ENCODE results near the gene CCDC33. TPM values are rescaled to one million over a fixed set of nuclear protein-coding genes. Genes with fewer than 3 reads are reported as not detected.

The CCDC33 gene
- total and polyA plus RNA-seq, 10 of the 15 experiments (the other 5 are each of a cell fraction or from before 2014, with no cell fraction given), result 0.57 to 5.8 (median 4.3) TPM

DNA sequence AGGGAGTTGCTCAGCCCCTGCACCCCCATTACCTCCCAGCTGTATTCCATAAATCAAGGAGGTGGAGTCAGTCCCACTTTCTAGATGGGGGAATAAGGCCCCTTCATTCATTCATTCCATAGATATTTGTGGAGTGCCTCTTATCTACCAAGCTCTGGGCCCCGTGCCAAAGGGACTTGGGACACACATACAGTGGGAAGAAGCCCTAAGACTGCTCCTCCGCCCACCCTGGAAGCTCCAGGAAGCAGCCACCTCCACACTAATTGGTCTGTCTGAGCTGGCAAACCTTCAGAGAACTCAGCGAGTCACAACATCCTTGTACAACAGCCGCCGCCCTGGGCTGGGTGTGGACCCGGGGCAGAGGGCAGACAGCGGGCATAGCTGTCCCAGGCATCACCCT is 40.0 kb upstream of the CCDC33 start:
- H2AFZ ChIP-seq (ENCODE audit: control insufficient read depth, low read depth, low read length), result no peak overlapping the region
- intact Hi-C loops (cut with micrococcal nuclease; ENCODE audit: unreplicated experiment), result no loop called here
- POLR2A ChIA-PET, result no interaction called here
- no peaks in the 10 kb centered on the region for H3K27me3 ChIP-seq (replicated peaks in 1 of 2; ENCODE audit: control insufficient read depth in 2 of 2, insufficient read depth in 2 of 2, low read length in 1 of 2)
- no peaks in the 10 kb centered on the region for H3K9me3 ChIP-seq (replicated peaks; ENCODE audit: control insufficient read depth, insufficient read depth, low read length)
- ATAC-seq (no peak), FAIRE-seq (no peak), DNase-seq (ENCODE audit: low read depth, low spot score) (no peak)
- no peak overlapping the region for H3K27ac ChIP-seq (ENCODE audit: control insufficient read depth, insufficient read depth)
- TF ChIP-seq ZNF24 (IDR thresholded peaks at IDR 0.05) (no peak), KAT2A (conservative IDR thresholded peaks at IDR 0.05; ENCODE audit: control insufficient read depth, low read depth, low read length) (no peak), JUND (IDR thresholded peaks at IDR 0.05; ENCODE audit: low read depth, low read length) (no peak), POU2F2 (IDR thresholded peaks at IDR 0.05; ENCODE audit: borderline replicate concordance, low read depth, low read length) (no peak), NR2F1 (conservative IDR thresholded peaks at IDR 0.05) (no peak), SMARCA5 (IDR thresholded peaks at IDR 0.05) (no peak), PML (IDR thresholded peaks at IDR 0.05; ENCODE audit: low read length) (no peak)
- TF ChIP-seq, protein P1, sequence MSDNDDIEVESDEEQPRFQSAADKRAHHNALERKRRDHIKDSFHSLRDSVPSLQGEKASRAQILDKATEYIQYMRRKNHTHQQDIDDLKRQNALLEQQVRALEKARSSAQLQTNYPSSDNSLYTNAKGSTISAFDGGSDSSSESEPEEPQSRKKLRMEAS (IDR thresholded peaks at IDR 0.05; ENCODE audit: low read depth, low read length), result no peak
- no TSS peak for BruUV-seq (replicated peaks)
- in situ Hi-C loops (cut with MboI), result no loop called here
- 53% methylated on average over 7 of the region's 7 CpGs for WGBS (ENCODE audit: insufficient coverage, insufficient replicate concordance, low lambda C conversion rate, missing lambda C conversion rate)
- H3K36me3 ChIP-seq (ENCODE audit: control insufficient read depth in 2 of 2, insufficient read depth in 2 of 2, low read length in 1 of 2), result no peaks in the 10 kb centered on the region
- H3K4me3 ChIP-seq, result no peak overlapping the region
- H3K4me1 ChIP-seq (ENCODE audit: control insufficient read depth, insufficient read depth, low read length), result peaks cover 25% of the 10 kb centered on the region
- no peak overlapping the region for H3K9ac ChIP-seq (ENCODE audit: control insufficient read depth, insufficient read depth, low read length)
- H4K20me1 ChIP-seq (ENCODE audit: control insufficient read depth, insufficient read depth), result no peaks in the 10 kb centered on the region
- SMC1A ChIA-PET (ENCODE audit: uncharacterized antibody, unreplicated experiment), result interaction anchor here (0.5 to 1.0 kb wide), 3 partner anchors 37 to 322 kb away, joined by 3 to 4 read pairs (median 3); no protein-coding TSS in a partner anchor
- CTCF ChIA-PET, result no interaction called here
- H3K79me2 ChIP-seq (ENCODE audit: control insufficient read depth, insufficient read depth, low read length), result no peaks in the 10 kb centered on the region
- RAD21 ChIA-PET (ENCODE audit: unreplicated experiment), result no interaction called here
- no peak overlapping the region for H3K4me2 ChIP-seq (ENCODE audit: control insufficient read depth, insufficient read depth)

All from GM12878 (cell line).